ENCODE data around the gene SH3GLB1. TPM values are rescaled to one million over a fixed set of nuclear protein-coding genes. Genes with fewer than 3 reads are reported as not detected.

SH3GLB1 gene
- total RNA-seq, 2 donors from 2014 or later = 51.5 to 66.1 TPM

- H3K4me1 ChIP-seq = peaks cover 0 to 83% of the 10 kb centered on the region in 2 donors
- no peak for TF ChIP-seq CTCF (IDR thresholded peaks at IDR 0.05)
Measured at GRCh38 chr1:86714159-86714558, 9.8 kb downstream of the SH3GLB1 start.

GRCh38 chr1:86714561-86715244 lies 10.3 kb downstream of the SH3GLB1 start:
- Histone ChIP-seq H3K4me3 (no peak overlapping the region), H3K4me1 (peaks cover 0 to 81% of the 10 kb centered on the region in 2 donors), H3K27me3 (no peaks in the 10 kb centered on the region), H3K9me3 (no peaks in the 10 kb centered on the region), H3K36me3 (peaks cover 12% of the 10 kb centered on the region), H3K27ac (peak overlapping the region; percentile 4 to 79)
- no peak for DNase-seq (ENCODE audit: low spot score)
- TF ChIP-seq CTCF (IDR thresholded peaks at IDR 0.05) = no peak

More at GRCh38 chr1:86714159-86714558, 9.8 kb downstream of the SH3GLB1 start:
- Histone ChIP-seq H3K27me3 (no peaks in the 10 kb centered on the region), H3K9me3 (no peaks in the 10 kb centered on the region), H3K36me3 (peaks cover 7% of the 10 kb centered on the region), H3K4me3 (no peak overlapping the region), H3K27ac (peak overlapping the region; percentile 4 to 79)
- no peak for DNase-seq (ENCODE audit: low spot score)

DNA sequence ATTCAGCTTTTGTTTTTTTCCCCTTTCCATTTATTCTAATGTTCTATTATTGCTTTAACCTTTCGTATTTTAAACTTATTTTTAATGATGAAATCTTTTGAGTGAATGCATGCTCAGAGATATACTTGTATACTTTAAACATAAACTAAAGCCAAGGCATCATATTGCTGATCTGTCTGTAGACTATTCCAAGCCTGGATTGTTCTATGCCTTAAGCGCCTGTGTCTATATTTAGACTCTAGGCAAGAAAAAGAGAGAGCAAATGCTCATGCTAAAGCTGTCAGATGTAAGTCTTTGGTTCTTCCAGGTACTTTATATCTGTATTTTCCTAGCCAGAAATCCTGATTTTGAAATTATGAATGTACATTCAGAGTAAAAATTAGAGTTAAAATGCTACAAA lies 14.4 kb downstream of the SH3GLB1 start:
- peak overlapping the region in 1 of 2 donors; percentile 25 for H3K27ac ChIP-seq
- no peak for TF ChIP-seq CTCF (IDR thresholded peaks at IDR 0.05)
- H3K27me3 ChIP-seq = no peaks in the 10 kb centered on the region
- H3K4me3 ChIP-seq = no peak overlapping the region
- no peak for DNase-seq (ENCODE audit: low spot score)
- H3K36me3 ChIP-seq = peaks cover 45% of the 10 kb centered on the region
- peaks cover 0 to 40% of the 10 kb centered on the region in 2 donors for H3K4me1 ChIP-seq
- H3K9me3 ChIP-seq = no peaks in the 10 kb centered on the region

- no peaks in the 10 kb centered on the region for H3K27me3 ChIP-seq
- peaks cover 0 to 9% of the 10 kb centered on the region in 2 donors for H3K4me1 ChIP-seq
- DNase-seq (ENCODE audit: low spot score) = no peak
- no peaks in the 10 kb centered on the region for H3K9me3 ChIP-seq
- peaks cover 43% of the 10 kb centered on the region for H3K36me3 ChIP-seq
- no peak overlapping the region for H3K4me3 ChIP-seq
- H3K27ac ChIP-seq = no peak overlapping the region
- no peak for TF ChIP-seq CTCF (IDR thresholded peaks at IDR 0.05)
Measured at GRCh38 chr1:86731416-86731815, 27.0 kb downstream of the SH3GLB1 start.

DNA sequence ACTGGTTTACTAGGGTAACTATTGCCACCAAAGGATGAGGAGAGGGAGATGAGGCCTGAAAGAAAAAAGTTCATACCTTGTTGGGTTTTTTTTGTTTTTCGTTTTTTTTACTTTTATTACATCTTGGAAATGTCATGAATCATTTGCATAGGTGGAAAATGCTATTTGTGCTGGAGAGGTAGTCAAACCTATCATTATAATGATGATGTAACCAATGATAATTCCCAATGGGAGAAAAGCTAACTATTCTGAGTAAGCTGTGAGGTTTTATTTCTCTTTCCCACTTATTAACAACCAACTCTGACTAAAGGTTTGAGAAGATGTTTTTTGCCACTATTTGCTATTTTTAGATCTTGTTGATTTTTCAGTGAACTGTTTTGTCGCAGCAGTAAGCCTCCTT lies 29.0 kb downstream of the SH3GLB1 start:
- no peak for TF ChIP-seq CTCF (IDR thresholded peaks at IDR 0.05)
- peaks cover 52% of the 10 kb centered on the region for H3K36me3 ChIP-seq
- H3K4me1 ChIP-seq = peaks cover 0 to 9% of the 10 kb centered on the region in 2 donors
- DNase-seq (ENCODE audit: low spot score) = no peak
- H3K27me3 ChIP-seq = no peaks in the 10 kb centered on the region
- H3K4me3 ChIP-seq = no peak overlapping the region
- H3K27ac ChIP-seq = no peak overlapping the region
- no peaks in the 10 kb centered on the region for H3K9me3 ChIP-seq
